SK-N-SH treated with all-trans-retinoic acid at 6 μM for 48 hours (cell line): ENCODE results near the gene RPL36AL.

Experiments used
- RARB ChIP-seq: fragments of 250-450 bp; sonication (Bioruptor Pico); IDR thresholded peaks from 2 replicates; pipeline ENCODE4 v1.8.0; 2021; ENCODE audit warnings: mild to moderate bottlenecking, moderate library complexity
- SNAI2 ChIP-seq: fragments of 250-450 bp; sonication (Bioruptor Pico); IDR thresholded peaks from 2 replicates; pipeline ENCODE4 v1.5.0; 2020; ENCODE audit warnings: mild to moderate bottlenecking, moderate library complexity
- TCF4 ChIP-seq: fragments of 250-450 bp; sonication (Bioruptor Pico); IDR thresholded peaks from 2 replicates; pipeline ENCODE4 v1.8.0; 2021; ENCODE audit warnings: mild to moderate bottlenecking, moderate library complexity, borderline replicate concordance
- TOX ChIP-seq: fragments of 250-450 bp; sonication (Bioruptor Pico); IDR thresholded peaks from 2 replicates; pipeline ENCODE4 v1.8.0; 2021; ENCODE audit warnings: mild to moderate bottlenecking, moderate library complexity, borderline replicate concordance
- ZFP3 ChIP-seq: fragments of 250-450 bp; sonication (Bioruptor Pico); IDR thresholded peaks from 2 replicates; pipeline ENCODE4 v1.5.0; 2020; ENCODE audit warnings: mild to moderate bottlenecking, moderate library complexity
- ZNF565 ChIP-seq: fragments of 450-650 bp; formaldehyde crosslinking; conservative IDR thresholded peaks from 2 replicates; pipeline ENCODE4 v1.5.0; 2020; ENCODE audit warnings: low read depth, mild to moderate bottlenecking, moderate library complexity
- ZNF70 ChIP-seq: fragments of 450-650 bp; formaldehyde crosslinking; IDR thresholded peaks from 2 replicates; pipeline ENCODE4 v1.5.0; 2020; ENCODE audit warnings: mild to moderate bottlenecking, moderate library complexity
- TF ChIP-seq, protein P1 (sequence below): fragments of 250-450 bp; sonication (Bioruptor Pico); IDR thresholded peaks from 2 replicates; pipeline ENCODE4 v1.5.0; 2020; ENCODE audit warnings: mild to moderate bottlenecking, moderate library complexity
- TF ChIP-seq, protein P2 (sequence below): fragments of 250-450 bp; sonication (Bioruptor Pico); IDR thresholded peaks from 2 replicates; pipeline ENCODE4 v1.8.0; 2020; ENCODE audit warnings: mild to moderate bottlenecking, moderate library complexity, borderline replicate concordance

DNA sequence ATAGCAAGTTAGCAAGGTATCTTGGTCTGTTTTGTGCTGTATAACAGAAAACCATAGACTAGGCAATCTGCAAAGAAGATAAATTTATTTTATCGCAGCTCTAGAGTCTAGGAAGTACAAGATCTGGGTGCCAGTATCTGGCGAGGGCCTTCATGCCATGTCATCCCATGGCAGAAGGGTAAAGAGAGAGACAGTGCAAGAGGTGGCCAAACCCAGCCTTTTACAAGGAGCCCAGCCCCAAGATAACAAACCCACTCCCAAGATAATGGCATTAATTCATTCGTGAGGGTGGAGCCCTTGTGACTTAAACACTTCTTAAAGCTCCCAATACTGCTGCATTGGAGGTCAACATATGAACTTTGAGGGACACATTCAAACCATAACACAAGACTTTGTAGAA, 51.1 kb downstream of the RPL36AL start:
- TF ChIP-seq, protein P1, sequence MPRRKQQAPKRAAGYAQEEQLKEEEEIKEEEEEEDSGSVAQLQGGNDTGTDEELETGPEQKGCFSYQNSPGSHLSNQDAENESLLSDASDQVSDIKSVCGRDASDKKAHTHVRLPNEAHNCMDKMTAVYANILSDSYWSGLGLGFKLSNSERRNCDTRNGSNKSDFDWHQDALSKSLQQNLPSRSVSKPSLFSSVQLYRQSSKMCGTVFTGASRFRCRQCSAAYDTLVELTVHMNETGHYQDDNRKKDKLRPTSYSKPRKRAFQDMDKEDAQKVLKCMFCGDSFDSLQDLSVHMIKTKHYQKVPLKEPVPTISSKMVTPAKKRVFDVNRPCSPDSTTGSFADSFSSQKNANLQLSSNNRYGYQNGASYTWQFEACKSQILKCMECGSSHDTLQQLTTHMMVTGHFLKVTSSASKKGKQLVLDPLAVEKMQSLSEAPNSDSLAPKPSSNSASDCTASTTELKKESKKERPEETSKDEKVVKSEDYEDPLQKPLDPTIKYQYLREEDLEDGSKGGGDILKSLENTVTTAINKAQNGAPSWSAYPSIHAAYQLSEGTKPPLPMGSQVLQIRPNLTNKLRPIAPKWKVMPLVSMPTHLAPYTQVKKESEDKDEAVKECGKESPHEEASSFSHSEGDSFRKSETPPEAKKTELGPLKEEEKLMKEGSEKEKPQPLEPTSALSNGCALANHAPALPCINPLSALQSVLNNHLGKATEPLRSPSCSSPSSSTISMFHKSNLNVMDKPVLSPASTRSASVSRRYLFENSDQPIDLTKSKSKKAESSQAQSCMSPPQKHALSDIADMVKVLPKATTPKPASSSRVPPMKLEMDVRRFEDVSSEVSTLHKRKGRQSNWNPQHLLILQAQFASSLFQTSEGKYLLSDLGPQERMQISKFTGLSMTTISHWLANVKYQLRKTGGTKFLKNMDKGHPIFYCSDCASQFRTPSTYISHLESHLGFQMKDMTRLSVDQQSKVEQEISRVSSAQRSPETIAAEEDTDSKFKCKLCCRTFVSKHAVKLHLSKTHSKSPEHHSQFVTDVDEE: no peak
- no peak for TF ChIP-seq ZFP3 (CRISPR knock-in tag)
- TF ChIP-seq SNAI2 (CRISPR knock-in tag): no peak
- TF ChIP-seq TOX (CRISPR knock-in tag): no peak
- TF ChIP-seq ZNF70 (CRISPR knock-in tag): no peak
- TF ChIP-seq TCF4 (CRISPR knock-in tag): no peak
- TF ChIP-seq ZNF565 (CRISPR knock-in tag): no peak
- no peak for TF ChIP-seq RARB (CRISPR knock-in tag)
- TF ChIP-seq, protein P2, sequence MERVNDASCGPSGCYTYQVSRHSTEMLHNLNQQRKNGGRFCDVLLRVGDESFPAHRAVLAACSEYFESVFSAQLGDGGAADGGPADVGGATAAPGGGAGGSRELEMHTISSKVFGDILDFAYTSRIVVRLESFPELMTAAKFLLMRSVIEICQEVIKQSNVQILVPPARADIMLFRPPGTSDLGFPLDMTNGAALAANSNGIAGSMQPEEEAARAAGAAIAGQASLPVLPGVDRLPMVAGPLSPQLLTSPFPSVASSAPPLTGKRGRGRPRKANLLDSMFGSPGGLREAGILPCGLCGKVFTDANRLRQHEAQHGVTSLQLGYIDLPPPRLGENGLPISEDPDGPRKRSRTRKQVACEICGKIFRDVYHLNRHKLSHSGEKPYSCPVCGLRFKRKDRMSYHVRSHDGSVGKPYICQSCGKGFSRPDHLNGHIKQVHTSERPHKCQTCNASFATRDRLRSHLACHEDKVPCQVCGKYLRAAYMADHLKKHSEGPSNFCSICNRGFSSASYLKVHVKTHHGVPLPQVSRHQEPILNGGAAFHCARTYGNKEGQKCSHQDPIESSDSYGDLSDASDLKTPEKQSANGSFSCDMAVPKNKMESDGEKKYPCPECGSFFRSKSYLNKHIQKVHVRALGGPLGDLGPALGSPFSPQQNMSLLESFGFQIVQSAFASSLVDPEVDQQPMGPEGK (CRISPR knock-in tag): no peak
